Neural cell (in vitro differentiated cells): ENCODE results near the gene OBSCN. TPM values are rescaled to one million over a fixed set of nuclear protein-coding genes. Genes with fewer than 3 reads are reported as not detected.

ENCODE experiments used
- H2AFZ ChIP-seq: fragments of 200-600, 300-800 bp; sonication (generic), shearing (Covaris generic); 2 replicates; pipeline ENCODE4 v1.6.0; 2014; ENCODE audit warnings: low read depth, mild to moderate bottlenecking, antibody characterized with exemption, low read length, moderate library complexity
- H3F3A ChIP-seq: fragments of 200-600 bp; shearing (Covaris generic); 2 replicates; pipeline ENCODE4 v1.6.1; 2016; ENCODE audit warnings: mild to moderate bottlenecking, moderate library complexity, mixed read lengths, antibody characterized with exemption, low read length; ENCODE audit not compliant: insufficient read depth, poor library complexity, severe bottlenecking
- H3K27ac ChIP-seq: fragments of 200-600, 300-800 bp; sonication (generic), shearing (Covaris generic); 2 replicates; pipeline ENCODE4 v1.5.1; 2014; ENCODE audit warnings: mild to moderate bottlenecking, low read length, moderate library complexity
- H3K27me3 ChIP-seq: fragments of 300-800, 200-600 bp; sonication (generic), shearing (Covaris generic); 2 replicates; pipeline ENCODE4 v1.6.0; 2014; ENCODE audit warnings: mild to moderate bottlenecking, low read depth, low read length, moderate library complexity; ENCODE audit not compliant: insufficient read depth
- H3K36me3 ChIP-seq: fragments of 300-800, 200-600 bp; sonication (generic), shearing (Covaris generic); 2 replicates; pipeline ENCODE4 v1.5.1; 2014; ENCODE audit warnings: mild to moderate bottlenecking, antibody characterized with exemption, low read length, moderate library complexity; ENCODE audit not compliant: insufficient read depth
- H3K4me2 ChIP-seq: fragments of 300-800, 200-600 bp; sonication (generic), shearing (Covaris generic); 2 replicates; pipeline ENCODE4 v1.6.0; 2014; ENCODE audit warnings: mild to moderate bottlenecking, low read length
- H3K4me3 ChIP-seq: fragments of 300-800, 200-600 bp; sonication (generic), shearing (Covaris generic); 2 replicates; pipeline ENCODE4 v1.5.1; 2014; ENCODE audit warnings: mild to moderate bottlenecking, low read length, moderate library complexity
- H3K79me2 ChIP-seq: fragments of 200-600 bp; shearing (Covaris generic); replicated peaks from 2 replicates; pipeline ENCODE4 v1.6.0; 2014; ENCODE audit warnings: mild to moderate bottlenecking, low read length, moderate library complexity; ENCODE audit not compliant: insufficient read depth
- H3K9ac ChIP-seq: fragments of 300-800, 200-600 bp; sonication (generic), shearing (Covaris generic); 2 replicates; pipeline ENCODE4 v1.6.1; 2016; ENCODE audit warnings: mild to moderate bottlenecking, low read length, mixed read lengths
- H3K9me2 ChIP-seq: fragments of 200-600 bp; shearing (Covaris generic); 2 replicates; pipeline ENCODE4 v1.6.1; 2016; ENCODE audit warnings: mild to moderate bottlenecking, low read length, mixed read lengths; ENCODE audit not compliant: insufficient read depth
- H3K9me3 ChIP-seq: fragments of 200-600, 300-800 bp; sonication (generic), shearing (Covaris generic); 2 replicates; pipeline ENCODE4 v1.6.1; 2016; ENCODE audit warnings: mild to moderate bottlenecking, mixed run types, low read length, moderate library complexity, mixed read lengths
- H4K20me1 ChIP-seq: fragments of 200-600 bp; shearing (Covaris generic); 2 replicates; pipeline ENCODE4 v1.6.1; 2016; ENCODE audit warnings: mild to moderate bottlenecking, mixed run types; ENCODE audit not compliant: insufficient read depth
- EP300 ChIP-seq: fragments of 450-650 bp; conservative IDR thresholded peaks from 2 replicates; pipeline ENCODE4 v1.6.1; 2014; ENCODE audit warnings: antibody characterized with exemption, mild to moderate bottlenecking, moderate library complexity; ENCODE audit not compliant: poor library complexity, severe bottlenecking
- EZH2 ChIP-seq: fragments of 200-600, 300-800 bp; shearing (Covaris generic), sonication (generic); IDR thresholded peaks from 2 replicates; pipeline ENCODE4 v1.6.1; 2014; ENCODE audit warnings: antibody characterized with exemption, low read length, borderline replicate concordance, mild to moderate bottlenecking; ENCODE audit not compliant: insufficient read depth, poor library complexity, severe bottlenecking
- MXI1 ChIP-seq: fragments of 450-650 bp; conservative IDR thresholded peaks from 2 replicates; pipeline ENCODE4 v1.6.1; 2014; ENCODE audit warnings: antibody characterized with exemption, mild to moderate bottlenecking; ENCODE audit not compliant: poor library complexity, severe bottlenecking
- POLR2AphosphoS5 ChIP-seq: IDR thresholded peaks from 2 replicates; pipeline ENCODE4 v1.6.1; 2012
- RAD21 ChIP-seq: fragments of 450-650 bp; conservative IDR thresholded peaks from 2 replicates; pipeline ENCODE4 v1.6.1; 2014; ENCODE audit warnings: antibody characterized with exemption, mild to moderate bottlenecking, moderate library complexity
- SMC3 ChIP-seq: fragments of 450-650 bp; conservative IDR thresholded peaks from 2 replicates; pipeline ENCODE4 v1.6.1; 2014; ENCODE audit warnings: antibody characterized with exemption, mild to moderate bottlenecking, moderate library complexity; ENCODE audit not compliant: poor library complexity
- TAF1 ChIP-seq: IDR thresholded peaks from 2 replicates; pipeline ENCODE4 v1.6.1; 2012; ENCODE audit warnings: low read depth
- polyA plus RNA-seq: library from polyadenylated mRNA; depleted of rRNA; stranded (reverse); fragments of >200 nt; gene quantifications from 2 replicates; pipeline ENCODE4 v1.2.3, GENCODE V29; 2014
- TF ChIP-seq, protein P1 (sequence below): IDR thresholded peaks from 2 replicates; pipeline ENCODE4 v1.6.1; 2012; ENCODE audit warnings: borderline replicate concordance
- TF ChIP-seq, protein P2 (sequence below): fragments of 450-650 bp; IDR thresholded peaks from 2 replicates; pipeline ENCODE4 v1.5.1; 2014; ENCODE audit warnings: antibody characterized with exemption, mild to moderate bottlenecking, moderate library complexity; ENCODE audit not compliant: poor library complexity, severe bottlenecking

The OBSCN gene
- polyA plus RNA-seq, 1 donor from 2014 or later, result 7.2 TPM

DNA sequence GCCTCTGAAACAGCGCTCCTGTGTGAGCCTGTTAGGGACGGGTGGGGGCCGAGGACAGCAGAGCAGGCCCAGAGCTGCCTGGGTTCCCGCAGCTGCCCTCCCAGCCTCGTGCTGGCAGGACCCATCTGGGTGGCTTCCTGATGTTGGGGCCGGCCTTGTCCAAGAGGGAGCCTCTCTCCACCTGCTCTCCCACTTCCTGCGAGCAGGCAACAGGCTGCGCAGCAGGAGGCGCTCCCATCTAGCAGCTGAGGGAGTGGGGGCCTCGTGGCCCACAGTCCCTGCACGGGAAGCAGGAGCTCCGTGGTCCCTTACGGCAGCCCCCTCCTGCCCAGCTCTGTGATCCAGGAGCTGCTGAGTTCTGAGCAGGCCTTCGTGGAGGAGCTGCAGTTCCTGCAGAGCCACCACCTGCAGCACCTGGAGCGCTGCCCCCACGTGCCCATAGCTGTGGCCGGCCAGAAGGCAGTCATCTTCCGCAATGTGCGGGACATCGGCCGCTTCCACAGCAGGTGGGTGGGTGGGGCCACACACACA is 130.7 kb downstream of the OBSCN start:
- no peaks in the 10 kb centered on the region for H3K79me2 ChIP-seq
- no peaks in the 10 kb centered on the region for H3F3A ChIP-seq
- H3K9ac ChIP-seq, result no peak overlapping the region
- H2AFZ ChIP-seq, result no peak overlapping the region
- no peaks in the 10 kb centered on the region for H3K27me3 ChIP-seq
- no peaks in the 10 kb centered on the region for H3K36me3 ChIP-seq
- no peak overlapping the region for H3K4me3 ChIP-seq
- H3K9me2 ChIP-seq, result no peaks in the 10 kb centered on the region
- H3K4me2 ChIP-seq, result no peak overlapping the region
- H3K9me3 ChIP-seq, result no peaks in the 10 kb centered on the region
- no peaks in the 10 kb centered on the region for H4K20me1 ChIP-seq
- TF ChIP-seq, protein P1, sequence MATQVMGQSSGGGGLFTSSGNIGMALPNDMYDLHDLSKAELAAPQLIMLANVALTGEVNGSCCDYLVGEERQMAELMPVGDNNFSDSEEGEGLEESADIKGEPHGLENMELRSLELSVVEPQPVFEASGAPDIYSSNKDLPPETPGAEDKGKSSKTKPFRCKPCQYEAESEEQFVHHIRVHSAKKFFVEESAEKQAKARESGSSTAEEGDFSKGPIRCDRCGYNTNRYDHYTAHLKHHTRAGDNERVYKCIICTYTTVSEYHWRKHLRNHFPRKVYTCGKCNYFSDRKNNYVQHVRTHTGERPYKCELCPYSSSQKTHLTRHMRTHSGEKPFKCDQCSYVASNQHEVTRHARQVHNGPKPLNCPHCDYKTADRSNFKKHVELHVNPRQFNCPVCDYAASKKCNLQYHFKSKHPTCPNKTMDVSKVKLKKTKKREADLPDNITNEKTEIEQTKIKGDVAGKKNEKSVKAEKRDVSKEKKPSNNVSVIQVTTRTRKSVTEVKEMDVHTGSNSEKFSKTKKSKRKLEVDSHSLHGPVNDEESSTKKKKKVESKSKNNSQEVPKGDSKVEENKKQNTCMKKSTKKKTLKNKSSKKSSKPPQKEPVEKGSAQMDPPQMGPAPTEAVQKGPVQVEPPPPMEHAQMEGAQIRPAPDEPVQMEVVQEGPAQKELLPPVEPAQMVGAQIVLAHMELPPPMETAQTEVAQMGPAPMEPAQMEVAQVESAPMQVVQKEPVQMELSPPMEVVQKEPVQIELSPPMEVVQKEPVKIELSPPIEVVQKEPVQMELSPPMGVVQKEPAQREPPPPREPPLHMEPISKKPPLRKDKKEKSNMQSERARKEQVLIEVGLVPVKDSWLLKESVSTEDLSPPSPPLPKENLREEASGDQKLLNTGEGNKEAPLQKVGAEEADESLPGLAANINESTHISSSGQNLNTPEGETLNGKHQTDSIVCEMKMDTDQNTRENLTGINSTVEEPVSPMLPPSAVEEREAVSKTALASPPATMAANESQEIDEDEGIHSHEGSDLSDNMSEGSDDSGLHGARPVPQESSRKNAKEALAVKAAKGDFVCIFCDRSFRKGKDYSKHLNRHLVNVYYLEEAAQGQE, result no peak
- TF ChIP-seq RAD21, result no peak
- TF ChIP-seq EZH2, result no peak
- TF ChIP-seq EP300, result no peak
- no peak for TF ChIP-seq MXI1
- no peak for TF ChIP-seq TAF1
- no peak for TF ChIP-seq SMC3
- TF ChIP-seq POLR2AphosphoS5, result no peak
- H3K27ac ChIP-seq, result no peak overlapping the region

DNA sequence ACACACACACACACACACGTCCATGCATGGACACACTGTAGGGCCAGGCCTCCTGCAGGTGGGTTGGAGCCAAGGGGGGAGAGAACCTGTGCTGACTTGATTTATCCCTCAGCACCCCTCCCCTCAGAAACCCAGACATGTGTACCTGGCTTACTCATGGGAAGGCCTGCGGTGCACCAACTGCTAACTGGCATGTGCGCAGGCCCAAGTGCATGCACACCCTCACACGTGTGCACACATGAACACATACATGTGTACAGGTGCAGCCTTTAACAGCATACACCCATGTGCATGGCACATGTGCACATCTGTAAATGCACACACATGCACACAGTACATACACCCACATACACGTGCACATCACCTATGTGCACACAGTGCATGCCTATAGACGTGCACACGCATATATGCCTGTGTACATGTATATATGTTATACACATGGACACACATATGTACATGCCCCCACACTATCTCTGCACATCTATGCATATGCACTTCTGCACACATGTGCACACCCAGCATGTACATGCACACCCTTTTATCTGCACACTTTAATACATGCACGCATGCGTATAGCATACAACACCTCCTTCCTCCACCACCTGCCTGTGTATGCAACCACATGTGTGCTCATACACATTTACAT is 131.3 kb downstream of the OBSCN start:
- Histone ChIP-seq H3K9ac (no peak overlapping the region), H3K27ac (no peak overlapping the region), H3K9me2 (no peaks in the 10 kb centered on the region), H3K36me3 (no peaks in the 10 kb centered on the region), H4K20me1 (no peaks in the 10 kb centered on the region), H3K27me3 (no peaks in the 10 kb centered on the region), H3K4me3 (no peak overlapping the region), H3F3A (no peaks in the 10 kb centered on the region), H3K9me3 (no peaks in the 10 kb centered on the region), H2AFZ (no peak overlapping the region), H3K4me2 (no peak overlapping the region), H3K79me2 (no peaks in the 10 kb centered on the region)
- TF ChIP-seq RAD21 (no peak), TAF1 (no peak), EZH2 (no peak), EP300 (no peak)
- TF ChIP-seq, protein P2, sequence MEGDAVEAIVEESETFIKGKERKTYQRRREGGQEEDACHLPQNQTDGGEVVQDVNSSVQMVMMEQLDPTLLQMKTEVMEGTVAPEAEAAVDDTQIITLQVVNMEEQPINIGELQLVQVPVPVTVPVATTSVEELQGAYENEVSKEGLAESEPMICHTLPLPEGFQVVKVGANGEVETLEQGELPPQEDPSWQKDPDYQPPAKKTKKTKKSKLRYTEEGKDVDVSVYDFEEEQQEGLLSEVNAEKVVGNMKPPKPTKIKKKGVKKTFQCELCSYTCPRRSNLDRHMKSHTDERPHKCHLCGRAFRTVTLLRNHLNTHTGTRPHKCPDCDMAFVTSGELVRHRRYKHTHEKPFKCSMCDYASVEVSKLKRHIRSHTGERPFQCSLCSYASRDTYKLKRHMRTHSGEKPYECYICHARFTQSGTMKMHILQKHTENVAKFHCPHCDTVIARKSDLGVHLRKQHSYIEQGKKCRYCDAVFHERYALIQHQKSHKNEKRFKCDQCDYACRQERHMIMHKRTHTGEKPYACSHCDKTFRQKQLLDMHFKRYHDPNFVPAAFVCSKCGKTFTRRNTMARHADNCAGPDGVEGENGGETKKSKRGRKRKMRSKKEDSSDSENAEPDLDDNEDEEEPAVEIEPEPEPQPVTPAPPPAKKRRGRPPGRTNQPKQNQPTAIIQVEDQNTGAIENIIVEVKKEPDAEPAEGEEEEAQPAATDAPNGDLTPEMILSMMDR, result no peak
- TF ChIP-seq, protein P1, result no peak
